Measurements from ENCODE around the gene COL4A4.

The COL4A4 gene

DNA sequence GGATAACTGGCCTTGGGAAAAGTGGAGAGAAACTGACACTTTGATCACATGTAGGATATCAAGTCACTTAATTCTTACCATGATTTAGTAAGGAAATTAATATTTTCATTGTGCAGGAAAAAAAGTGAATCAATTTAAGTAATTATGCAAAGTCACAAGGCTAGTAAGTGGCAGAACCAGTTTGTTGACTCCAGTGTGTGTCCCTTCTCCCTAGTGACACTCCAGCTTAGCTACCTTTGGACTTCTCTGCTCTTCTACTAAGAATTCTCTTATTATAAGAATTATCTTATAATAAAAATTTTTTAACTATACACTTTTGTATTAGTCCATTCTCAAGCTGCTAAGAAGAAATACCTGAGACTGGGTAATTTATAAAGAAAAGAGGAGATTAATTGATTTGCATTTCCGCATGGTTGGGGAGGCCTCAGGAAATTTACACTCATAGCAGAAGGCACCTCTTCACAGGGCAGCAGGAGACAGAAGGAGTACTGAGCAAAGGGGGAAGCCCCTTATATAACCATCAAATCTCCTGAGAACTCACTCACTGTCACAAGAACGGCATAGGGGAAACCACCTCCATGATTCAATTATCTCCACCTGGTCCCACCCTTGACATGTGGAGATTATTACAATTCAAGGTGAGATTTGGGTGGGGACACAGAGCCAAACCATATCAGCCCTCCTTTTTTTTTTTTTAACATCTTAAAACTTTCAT is 13.6 kb downstream of the COL4A4 start:
- TF ChIP-seq, protein P1, sequence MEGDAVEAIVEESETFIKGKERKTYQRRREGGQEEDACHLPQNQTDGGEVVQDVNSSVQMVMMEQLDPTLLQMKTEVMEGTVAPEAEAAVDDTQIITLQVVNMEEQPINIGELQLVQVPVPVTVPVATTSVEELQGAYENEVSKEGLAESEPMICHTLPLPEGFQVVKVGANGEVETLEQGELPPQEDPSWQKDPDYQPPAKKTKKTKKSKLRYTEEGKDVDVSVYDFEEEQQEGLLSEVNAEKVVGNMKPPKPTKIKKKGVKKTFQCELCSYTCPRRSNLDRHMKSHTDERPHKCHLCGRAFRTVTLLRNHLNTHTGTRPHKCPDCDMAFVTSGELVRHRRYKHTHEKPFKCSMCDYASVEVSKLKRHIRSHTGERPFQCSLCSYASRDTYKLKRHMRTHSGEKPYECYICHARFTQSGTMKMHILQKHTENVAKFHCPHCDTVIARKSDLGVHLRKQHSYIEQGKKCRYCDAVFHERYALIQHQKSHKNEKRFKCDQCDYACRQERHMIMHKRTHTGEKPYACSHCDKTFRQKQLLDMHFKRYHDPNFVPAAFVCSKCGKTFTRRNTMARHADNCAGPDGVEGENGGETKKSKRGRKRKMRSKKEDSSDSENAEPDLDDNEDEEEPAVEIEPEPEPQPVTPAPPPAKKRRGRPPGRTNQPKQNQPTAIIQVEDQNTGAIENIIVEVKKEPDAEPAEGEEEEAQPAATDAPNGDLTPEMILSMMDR (conservative IDR thresholded peaks at IDR 0.05; ENCODE audit: low read depth, low read length) = no peak
- DNase-seq (ENCODE audit: low read depth) = no peak
- H3K4me3 ChIP-seq (ENCODE audit: low read length) = no peak overlapping the region

DNA sequence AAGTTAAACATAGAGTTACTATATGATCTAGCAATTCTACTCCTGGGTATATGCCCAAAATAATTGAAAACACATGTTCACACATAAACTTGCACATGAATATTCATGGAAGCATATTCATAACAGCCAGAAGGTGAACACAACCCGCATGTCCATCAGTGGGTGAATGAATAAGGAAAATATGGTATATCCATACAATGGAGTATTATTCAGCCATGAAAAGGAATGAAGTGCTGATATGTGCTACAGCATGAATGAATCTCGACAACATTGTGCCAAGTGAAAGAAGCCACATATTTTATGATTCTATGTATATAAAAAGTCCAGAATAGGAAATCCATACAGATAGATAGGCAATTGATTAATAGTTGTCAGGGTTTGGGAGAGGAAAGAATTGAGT is 15.9 kb downstream of the COL4A4 start:
- no peak for DNase-seq (ENCODE audit: low read depth)
- no peak overlapping the region for H3K4me3 ChIP-seq (ENCODE audit: low read length)
- TF ChIP-seq, protein P1 (conservative IDR thresholded peaks at IDR 0.05; ENCODE audit: low read depth, low read length) = no peak

DNA sequence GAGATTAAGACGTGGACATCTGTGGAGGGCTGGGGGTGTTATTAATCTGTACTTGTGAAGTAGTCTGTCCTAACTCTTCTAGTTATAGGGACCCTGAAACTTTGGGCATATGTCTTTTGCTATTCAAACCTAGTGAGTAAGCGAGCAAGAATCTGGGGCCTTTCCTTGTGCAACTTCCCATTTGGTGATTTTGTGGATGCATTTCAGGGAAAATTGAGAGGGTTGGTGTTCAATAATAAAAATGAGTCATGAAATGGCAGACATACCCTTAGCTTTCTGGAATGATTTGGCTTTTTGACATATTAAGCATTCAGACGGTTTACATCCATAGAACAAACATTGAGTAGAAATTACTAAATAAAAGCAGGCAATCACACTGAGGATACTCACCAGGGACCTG is 17.0 kb downstream of the COL4A4 start:
- no peak for DNase-seq (ENCODE audit: low read depth)
- TF ChIP-seq, protein P1 (conservative IDR thresholded peaks at IDR 0.05; ENCODE audit: low read depth, low read length) = no peak
- no peak overlapping the region for H3K4me3 ChIP-seq (ENCODE audit: low read length)

DNA sequence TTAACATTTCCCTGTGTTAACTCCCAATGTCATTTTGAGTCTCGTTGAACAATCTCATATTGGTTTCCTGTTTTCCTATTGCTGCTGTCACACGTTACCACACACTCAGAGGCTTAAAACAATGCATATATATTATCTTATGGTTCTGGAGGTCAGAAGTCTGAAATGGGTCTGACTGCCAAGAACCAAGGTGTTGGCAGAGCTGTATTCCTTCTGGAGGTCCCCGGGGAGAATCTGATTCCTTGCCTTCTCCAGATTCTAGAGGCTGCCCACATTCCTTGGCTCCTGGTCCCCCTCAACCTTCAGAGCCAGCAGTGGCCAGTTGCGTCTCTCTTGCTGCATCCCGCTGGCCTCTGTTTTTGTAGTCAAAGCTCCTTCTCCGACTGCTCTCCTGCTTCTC is 17.5 kb downstream of the COL4A4 start:
- H3K4me3 ChIP-seq (ENCODE audit: low read length) = no peak overlapping the region
- DNase-seq (ENCODE audit: low read depth) = no peak
- TF ChIP-seq, protein P1 (conservative IDR thresholded peaks at IDR 0.05; ENCODE audit: low read depth, low read length) = no peak

DNA sequence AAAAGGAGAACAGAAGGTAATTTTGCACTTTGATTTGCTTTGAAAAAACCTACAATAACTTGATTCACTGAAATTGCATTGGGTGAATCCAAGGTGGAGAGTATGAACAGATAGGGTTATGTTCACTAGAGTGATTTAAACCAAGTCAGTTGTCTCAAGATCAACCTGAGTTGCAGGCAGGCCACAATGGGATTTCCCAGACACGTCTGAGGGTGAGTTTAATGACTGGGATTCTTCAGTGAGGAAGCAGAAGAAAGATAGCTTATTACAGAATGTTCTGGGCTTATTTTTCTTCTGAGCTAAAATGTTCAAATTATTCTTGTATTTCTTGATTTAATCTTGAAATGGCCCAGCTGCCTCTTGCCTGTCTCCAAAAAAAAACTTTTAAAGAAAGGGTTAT is 20.1 kb downstream of the COL4A4 start:
- TF ChIP-seq, protein P1 (conservative IDR thresholded peaks at IDR 0.05; ENCODE audit: low read depth, low read length) = no peak
- DNase-seq (ENCODE audit: low read depth) = no peak
- no peak overlapping the region for H3K4me3 ChIP-seq (ENCODE audit: low read length)

- TF ChIP-seq, protein P1 (conservative IDR thresholded peaks at IDR 0.05; ENCODE audit: low read depth, low read length) = no peak
- DNase-seq (ENCODE audit: low read depth) = no peak
- H3K4me3 ChIP-seq (ENCODE audit: low read length) = no peak overlapping the region
Measured at GRCh38 chr2:227141301-227141700, 22.7 kb downstream of the COL4A4 start.

DNA sequence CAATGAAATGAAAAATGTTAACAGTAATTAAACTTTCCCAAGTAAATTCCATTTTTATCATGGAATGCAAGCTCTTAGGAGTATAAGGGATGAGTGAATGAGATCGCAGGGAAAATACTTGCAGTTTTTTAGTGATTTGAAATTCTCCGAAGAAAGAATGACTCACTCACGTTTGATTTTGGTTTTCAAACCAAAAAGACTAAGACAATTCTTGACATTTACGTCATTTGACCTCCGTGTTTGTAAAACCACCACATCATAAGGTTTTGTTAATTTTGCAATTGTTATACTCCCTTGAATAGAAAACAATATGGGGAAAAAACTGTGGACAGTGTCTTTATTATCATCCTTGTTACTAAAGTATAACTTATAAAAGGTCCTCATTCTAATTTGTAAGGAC is 29.4 kb downstream of the COL4A4 start:
- no peak overlapping the region for H3K4me3 ChIP-seq (ENCODE audit: low read length)
- TF ChIP-seq, protein P1 (conservative IDR thresholded peaks at IDR 0.05; ENCODE audit: low read depth, low read length) = no peak
- DNase-seq (ENCODE audit: low read depth) = no peak
